Heart right ventricle (tissue), 16 donors: Measurements from ENCODE around the gene OLFM4. TPM values are rescaled to one million over a fixed set of nuclear protein-coding genes. Genes with fewer than 3 reads are reported as not detected.

Experiments
- ATAC-seq, 8 donors: fragments of 200-7000 bp; cut with Tn5 transposase; one replicate each; pipeline ENCODE4 v1.9.1; 2020; ENCODE audit warnings: mild to moderate bottlenecking in 8 of 8, moderate library complexity in 8 of 8, moderate number of reproducible peaks in 1 of 8
- DNase-seq, 2 donors: peaks; one replicate each; pipeline ENCODE4 v3.0.0-alpha.2; 2020
- H3K27ac ChIP-seq, 10 donors: fragments of 200-600 bp; sonication (generic) in 2 of 10; one replicate each; pipeline versions ENCODE4 v1.5.0 to v1.8.0; 2020 to 2022; ENCODE audit warnings: mild to moderate bottlenecking in 3 of 10
- H3K27me3 ChIP-seq, 7 donors: fragments of 200-600 bp; one replicate each; pipeline ENCODE4 v1.8.0; 2021 to 2022; ENCODE audit warnings: mild to moderate bottlenecking in 2 of 7
- H3K36me3 ChIP-seq, 9 donors: fragments of 200-600 bp; sonication (generic) in 1 of 9; one replicate each; pipeline versions ENCODE4 v1.5.0 to v1.8.0; 2020 to 2022; ENCODE audit warnings: mild to moderate bottlenecking in 2 of 9
- H3K4me1 ChIP-seq, 9 donors: fragments of 200-600 bp; sonication (generic) in 1 of 9; one replicate each; pipeline versions ENCODE4 v1.5.0 to v1.8.0; 2020 to 2022; ENCODE audit warnings: mild to moderate bottlenecking in 4 of 9
- H3K4me3 ChIP-seq, 10 donors: fragments of 200-600 bp; sonication (generic) in 2 of 10; one replicate each; pipeline versions ENCODE4 v1.5.0 to v1.8.0; 2020 to 2022; ENCODE audit warnings: mild to moderate bottlenecking in 7 of 10, moderate library complexity in 2 of 10
- H3K9me3 ChIP-seq, 11 donors: fragments of 200-600 bp in 10 of 11; sonication (generic) in 2 of 11; one replicate each; pipeline versions ENCODE4 v1.5.0 to v1.8.0; 2013 to 2022; ENCODE audit warnings: mild to moderate bottlenecking in 2 of 11, control low read depth in 1 of 11, moderate library complexity in 1 of 11
- CTCF ChIP-seq, 9 donors: fragments of 200-600 bp; sonication (generic) in 2 of 9; IDR thresholded peaks; one replicate each; pipeline versions ENCODE4 v1.5.0 to v1.8.0; 2021 to 2022; ENCODE audit warnings: antibody characterized with exemption in 9 of 9, mild to moderate bottlenecking in 5 of 9, moderate library complexity in 1 of 9
- WGBS, 2 donors: extraction: QIAGEN DNeasy Blood & Tissue Kit; methylation state at CpG; one replicate each; pipeline ENCODE4 v1.1.7; 2013; ENCODE audit warnings: inconsistent platforms in 1 of 2; 5-methylcytosine and 5-hydroxymethylcytosine counted together
- intact Hi-C, 10 donors: fragments of 100-400 bp; cut with DNase I; formaldehyde crosslinking; loops; one replicate each; pipeline versions ENCODE4 v1.11.1 to v1.14.2; 2022
- polyA plus RNA-seq, 2 donors: library from polyadenylated mRNA; stranded (reverse); fragments of 200-250 nt; gene quantifications; one replicate each; pipeline ENCODE4 v1.2.3, GENCODE V29; 2013
- total RNA-seq, 10 donors: library from RNA; stranded (reverse); fragmentation: NEBNext Ultra II Directional in 3 of 10; extraction: Animal tissue kit (Norgen Biotek cat#: 25700) in 3 of 10; gene quantifications; one replicate each; pipeline versions ENCODE4 v1.2.1 to v1.2.4, GENCODE V29; 2021 to 2023
- donor health status: Arrhythmogenic right ventricular cardiomyopathy.
- donor health status: ischemic (EF 13 %, LVEDD 7.1; RV severe dilation, severe dysfunction).
- donor health status: healthy with polysubstance abuse.
- donor health status: DM: no; HTN: yes; CAD: no.
- donor health status: DM: no; HTN: no; CAD: no.
- donor health status: ischemic (EF 25% LVEDD 6.9; RV normal size, moderate dysfunction).
- donor health status: ischemic (EF 25% LVEDD 5.7; RV mildly dilated, moderate dysfunction).
- donor health status: healthy.
- donor health status: DM: yes; HTN: yes; CAD: no.
- donor health status: Ischemic cardiomyopathy.
- donor health status: ischemic (EF 35%, LVEDD 5.7; RV mildly dilated, moderate dysfunction).
- donor health status: nonischemic (EF 11% LVEDD 7.7; RV severe dilation, severe dysfunction).
- donor health status: DM: yes; HTN: yes; CAD: no.
- donor health status: PGD.
- donor health status: ischemic (EF 29% LVEDD 5.4; RV normal size, mild dysfunction).
- donor health status: nonischemic (EF 23%, LVEDD 6.1; RV moderate dilation, normal function).

The OLFM4 gene
- total and polyA plus RNA-seq, 12 donors = 0.06 to 1.6 (median 0.30) TPM; not detected in 6

GRCh38 chr13:53038993-53039392, 10.4 kb downstream of the OLFM4 start:
- no peaks in the 10 kb centered on the region for H3K4me1 ChIP-seq
- H3K27ac ChIP-seq = no peak overlapping the region
- intact Hi-C loops = no loop called here
- no peak overlapping the region for H3K4me3 ChIP-seq
- ATAC-seq (no peak), DNase-seq (no peak)
- H3K27me3 ChIP-seq = peaks cover 0 to 4% (median 0%) of the 10 kb centered on the region in 7 donors
- WGBS, 2 donors = 93 to 100% methylated on average over 1 of the region's 1 CpG
- H3K36me3 ChIP-seq = no peaks in the 10 kb centered on the region
- H3K9me3 ChIP-seq = no peaks in the 10 kb centered on the region
- TF ChIP-seq CTCF (IDR thresholded peaks at IDR 0.05) = no peak

GRCh38 chr13:53041968-53042516, 13.4 kb downstream of the OLFM4 start:
- 53 to 81% methylated on average over 3 of the region's 3 CpGs for WGBS, 2 donors
- no peak overlapping the region for H3K27ac ChIP-seq

GRCh38 chr13:53042877-53043276, 14.3 kb downstream of the OLFM4 start:
- H3K36me3 ChIP-seq = no peaks in the 10 kb centered on the region
- intact Hi-C loops = no loop called here
- H3K27ac ChIP-seq = no peak overlapping the region
- no peaks in the 10 kb centered on the region for H3K9me3 ChIP-seq
- DNase-seq (no peak), ATAC-seq (no peak)
- TF ChIP-seq CTCF (IDR thresholded peaks at IDR 0.05) = no peak
- peaks cover 0 to 4% (median 0%) of the 10 kb centered on the region in 7 donors for H3K27me3 ChIP-seq
- H3K4me3 ChIP-seq = peak overlapping the region in 1 of 10 donors; percentile 3
- no peaks in the 10 kb centered on the region for H3K4me1 ChIP-seq
- 63 to 66% methylated on average over 4 of the region's 4 CpGs for WGBS, 2 donors

More at GRCh38 chr13:53041968-53042516, 13.4 kb downstream of the OLFM4 start:
- no peaks in the 10 kb centered on the region for H3K9me3 ChIP-seq
- H3K4me3 ChIP-seq = no peak overlapping the region
- H3K36me3 ChIP-seq = no peaks in the 10 kb centered on the region
- TF ChIP-seq CTCF (IDR thresholded peaks at IDR 0.05) = no peak
- ATAC-seq = peak in 1 of 8 donors; percentile 5
- H3K4me1 ChIP-seq = no peaks in the 10 kb centered on the region
- peaks cover 0 to 4% (median 0%) of the 10 kb centered on the region in 7 donors for H3K27me3 ChIP-seq
- intact Hi-C loops = no loop called here
- no peak for DNase-seq

- ATAC-seq = no peak
- Histone ChIP-seq H3K9me3 (no peaks in the 10 kb centered on the region), H3K36me3 (no peaks in the 10 kb centered on the region), H3K4me1 (no peaks in the 10 kb centered on the region), H3K4me3 (peak overlapping the region in 1 of 10 donors; percentile 3), H3K27me3 (peaks cover 0 to 4% (median 0%) of the 10 kb centered on the region in 7 donors), H3K27ac (no peak overlapping the region)
- DNase-seq = no peak
- intact Hi-C loops = no loop called here
- 46 to 58% methylated on average over 2 of the region's 2 CpGs for WGBS, 2 donors
- no peak for TF ChIP-seq CTCF (IDR thresholded peaks at IDR 0.05)
Measured at GRCh38 chr13:53043398-53043797, 14.8 kb downstream of the OLFM4 start.
